SK-N-SH (cell line): ENCODE results near the gene COQ3.

Source experiments
- MEF2A ChIP-seq: IDR thresholded peaks from 2 replicates; pipeline ENCODE4 v1.4.0; 2012; ENCODE audit warnings: low read depth, borderline replicate concordance
- RCOR1 ChIP-seq: fragments of 150-350 bp; IDR thresholded peaks from 2 replicates; pipeline ENCODE4 v1.6.1; 2017; ENCODE audit warnings: antibody characterized with exemption, low read length
- TAF1 ChIP-seq: IDR thresholded peaks from 2 replicates; pipeline ENCODE4 v1.6.1; 2012; ENCODE audit warnings: low read depth, mild to moderate bottlenecking, low read length, moderate library complexity, borderline replicate concordance
- TF ChIP-seq, protein P1 (sequence below): IDR thresholded peaks from 2 replicates; pipeline ENCODE4 v1.4.0; 2012; ENCODE audit warnings: low read depth
- TF ChIP-seq, protein P2 (sequence below): fragments of 200-600 bp; sonication (generic); IDR thresholded peaks from 2 replicates; pipeline ENCODE4 v1.6.1; 2017; ENCODE audit warnings: antibody characterized with exemption, mild to moderate bottlenecking, moderate library complexity

DNA sequence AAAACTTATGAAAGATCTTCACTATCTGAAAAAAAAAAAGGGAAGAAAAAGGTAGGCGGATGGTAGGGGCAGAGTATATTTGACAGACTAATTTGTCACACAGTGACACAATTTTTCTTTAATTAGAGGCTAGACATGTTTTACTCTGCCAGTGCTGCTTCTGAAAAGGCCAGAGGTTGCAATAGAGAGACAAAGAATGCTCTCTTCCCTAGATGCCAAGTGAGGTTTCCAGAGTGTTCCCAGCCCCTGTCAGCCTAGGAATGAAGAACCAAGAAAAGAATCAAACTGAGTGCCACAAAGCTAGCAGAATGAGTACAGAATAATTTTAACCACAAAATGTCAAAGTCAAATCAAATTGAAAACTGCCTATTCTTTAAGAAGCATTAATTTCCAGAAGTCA, 18.1 kb upstream of the COQ3 start:
- TF ChIP-seq, protein P1, sequence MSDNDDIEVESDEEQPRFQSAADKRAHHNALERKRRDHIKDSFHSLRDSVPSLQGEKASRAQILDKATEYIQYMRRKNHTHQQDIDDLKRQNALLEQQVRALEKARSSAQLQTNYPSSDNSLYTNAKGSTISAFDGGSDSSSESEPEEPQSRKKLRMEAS = no peak
- TF ChIP-seq RCOR1 (no peak), MEF2A (no peak), TAF1 (no peak)
- TF ChIP-seq, protein P2, sequence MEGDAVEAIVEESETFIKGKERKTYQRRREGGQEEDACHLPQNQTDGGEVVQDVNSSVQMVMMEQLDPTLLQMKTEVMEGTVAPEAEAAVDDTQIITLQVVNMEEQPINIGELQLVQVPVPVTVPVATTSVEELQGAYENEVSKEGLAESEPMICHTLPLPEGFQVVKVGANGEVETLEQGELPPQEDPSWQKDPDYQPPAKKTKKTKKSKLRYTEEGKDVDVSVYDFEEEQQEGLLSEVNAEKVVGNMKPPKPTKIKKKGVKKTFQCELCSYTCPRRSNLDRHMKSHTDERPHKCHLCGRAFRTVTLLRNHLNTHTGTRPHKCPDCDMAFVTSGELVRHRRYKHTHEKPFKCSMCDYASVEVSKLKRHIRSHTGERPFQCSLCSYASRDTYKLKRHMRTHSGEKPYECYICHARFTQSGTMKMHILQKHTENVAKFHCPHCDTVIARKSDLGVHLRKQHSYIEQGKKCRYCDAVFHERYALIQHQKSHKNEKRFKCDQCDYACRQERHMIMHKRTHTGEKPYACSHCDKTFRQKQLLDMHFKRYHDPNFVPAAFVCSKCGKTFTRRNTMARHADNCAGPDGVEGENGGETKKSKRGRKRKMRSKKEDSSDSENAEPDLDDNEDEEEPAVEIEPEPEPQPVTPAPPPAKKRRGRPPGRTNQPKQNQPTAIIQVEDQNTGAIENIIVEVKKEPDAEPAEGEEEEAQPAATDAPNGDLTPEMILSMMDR = no peak
